Stimulated activated naive CD4-positive, alpha-beta T cell (primary cell): ENCODE data around the gene IDH3A.
A peak's percentile ranks its signal among the peaks of the same experiment; 100 is the strongest.
"Not testable (repeated sequence)": the region's sequence is repeated elsewhere in the genome, so short reads cannot be mapped to it uniquely, and the experiment has no call there.

Experiments used
- DNase-seq, 6 experiments: peaks; one replicate each; lab custom pipeline; 2025; lab: John Stamatoyannopoulos, UW

The IDH3A gene

GRCh38 chr15:78129077-78129750, 19.9 kb upstream of the IDH3A start:
- DNase-seq: peak in 4 of 6 experiments; percentile 3 to 32 (median 22)

GRCh38 chr15:78129751-78130287, 19.3 kb upstream of the IDH3A start:
- peak in 2 of 6 experiments; percentile 20 to 31 for DNase-seq

- peak in 3 of 6 experiments; percentile 20 to 78 (median 27) for DNase-seq
Measured at GRCh38 chr15:78130466-78131294, 18.5 kb upstream of the IDH3A start.

- peak; percentile 62 to 78 (median 74) for DNase-seq
Measured at GRCh38 chr15:78131295-78132061, 17.7 kb upstream of the IDH3A start, which contains the start of gene CIB2. TSS of gene CIB2 (minus strand) at chr15:78131445. CDS start at chr15:78131215, 230 bp downstream.

- no peak for DNase-seq
Measured at GRCh38 chr15:78133801-78134200, 15.4 kb upstream of the IDH3A start.

GRCh38 chr15:78139578-78139977, 9.6 kb upstream of the IDH3A start:
- no peak for DNase-seq

GRCh38 chr15:78140292-78140691, 8.9 kb upstream of the IDH3A start:
- no peak for DNase-seq

GRCh38 chr15:78142332-78142731, 6.8 kb upstream of the IDH3A start:
- no peak for DNase-seq

- DNase-seq: no peak
Measured at GRCh38 chr15:78146425-78147154, 2.6 kb upstream of the IDH3A start.

- no peak for DNase-seq
Measured at GRCh38 chr15:78147566-78147965, 1.6 kb upstream of the IDH3A start.

GRCh38 chr15:78148392-78149067, 632 bp upstream of the IDH3A start:
- DNase-seq: no peak

- DNase-seq: no peak
Measured at GRCh38 chr15:78149805-78150751, 916 bp downstream of the IDH3A start.

GRCh38 chr15:78151075-78151474, 1.9 kb downstream of the IDH3A start:
- DNase-seq: not testable (repeated sequence)

GRCh38 chr15:78154955-78155354, 5.8 kb downstream of the IDH3A start:
- no peak for DNase-seq

GRCh38 chr15:78155355-78155939, 6.3 kb downstream of the IDH3A start:
- DNase-seq: no peak

- no peak for DNase-seq
Measured at GRCh38 chr15:78156653-78157052, 7.5 kb downstream of the IDH3A start.

GRCh38 chr15:78157203-78157602, 8.0 kb downstream of the IDH3A start:
- DNase-seq: no peak

GRCh38 chr15:78159395-78159794, 10.2 kb downstream of the IDH3A start:
- no peak for DNase-seq

GRCh38 chr15:78162038-78162437, 12.9 kb downstream of the IDH3A start:
- peak in 5 of 6 experiments; percentile 11 to 41 (median 18) for DNase-seq
